SIG-M5 (cell line): ENCODE data around the gene NOC2L.

Experiments
- DNase-seq: peaks from one replicate; lab custom pipeline; 2025; lab: John Stamatoyannopoulos, UW

Gene NOC2L

GRCh38 chr1:929712-930632, 29.1 kb downstream of the NOC2L start:
- DNase-seq: no peak

GRCh38 chr1:928825-929661, 30.0 kb downstream of the NOC2L start:
- DNase-seq: no peak

GRCh38 chr1:927748-928147, 31.3 kb downstream of the NOC2L start:
- DNase-seq: no peak

- DNase-seq: no peak
These were observed 31.8 kb downstream of the NOC2L start for GRCh38 chr1:927234-927633.

- no peak for DNase-seq
These were observed 33.3 kb downstream of the NOC2L start for GRCh38 chr1:925561-926421.

GRCh38 chr1:924656-925560, 34.1 kb downstream of the NOC2L start:
- DNase-seq: no peak

GRCh38 chr1:923991-924655, 34.9 kb downstream of the NOC2L start:
- no peak for DNase-seq

- DNase-seq: no peak
These were observed 35.7 kb downstream of the NOC2L start, which contains the start of gene SAMD11 for GRCh38 chr1:923131-923990. SAMD11 (plus strand) TSS chr1:923923; CDS start chr1:924432, 509 bp downstream.

- no peak for DNase-seq
These were observed 37.8 kb downstream of the NOC2L start for GRCh38 chr1:921011-921837.

- DNase-seq: no peak
These were observed 38.5 kb downstream of the NOC2L start for GRCh38 chr1:920521-920920.

- no peak for DNase-seq
These were observed 39.0 kb downstream of the NOC2L start for GRCh38 chr1:920010-920409.

- no peak for DNase-seq
These were observed 39.7 kb downstream of the NOC2L start for GRCh38 chr1:919271-919872.

GRCh38 chr1:918843-919242, 40.2 kb downstream of the NOC2L start:
- DNase-seq: no peak

GRCh38 chr1:918353-918752, 40.7 kb downstream of the NOC2L start:
- no peak for DNase-seq

- no peak for DNase-seq
These were observed 41.5 kb downstream of the NOC2L start for GRCh38 chr1:917466-918091.

- DNase-seq: no peak
These were observed 42.0 kb downstream of the NOC2L start for GRCh38 chr1:917076-917459.
